GM12878 (cell line): ENCODE measurements around the gene CIRBP. TPM values are rescaled to one million over a fixed set of nuclear protein-coding genes. Genes with fewer than 3 reads are reported as not detected.
A peak's percentile ranks its signal among the peaks of the same experiment; 100 is the strongest.

Experiments
- ASH2L ChIP-seq: fragments of 300-600, 200-600 bp; sonication (generic); IDR thresholded peaks from 2 replicates; pipeline ENCODE4 v1.6.1; 2017; ENCODE audit warnings: low read depth, mild to moderate bottlenecking, borderline replicate concordance
- BHLHE40 ChIP-seq, 2 experiments: fragments of 450-650 bp in 1 of 2; IDR thresholded peaks; 2 replicates each; pipeline ENCODE4 v1.6.1; 2011 to 2017; ENCODE audit warnings: low read depth in 2 of 2, borderline replicate concordance in 1 of 2, improper control_type of control experiment in 1 of 2, low read length in 1 of 2, mild to moderate bottlenecking in 1 of 2
- CBFB ChIP-seq: IDR thresholded peaks from 2 replicates; pipeline ENCODE4 v1.6.1; 2016; ENCODE audit warnings: antibody characterized with exemption, low read depth
- CEBPB ChIP-seq, 2 experiments: fragments of 150-350 bp in 1 of 2; IDR thresholded peaks; 2 replicates each; pipeline ENCODE4 v1.6.1; 2012 to 2014; ENCODE audit warnings: low read depth in 2 of 2, low read length in 2 of 2, borderline replicate concordance in 1 of 2, inconsistent platforms in 1 of 2
- CREB1 ChIP-seq: IDR thresholded peaks from 2 replicates; pipeline ENCODE4 v1.6.1; 2012; ENCODE audit warnings: low read depth, mild to moderate bottlenecking, inconsistent platforms
- CREM ChIP-seq: IDR thresholded peaks from 2 replicates; pipeline ENCODE4 v1.6.1; 2014; ENCODE audit warnings: antibody characterized with exemption, low read depth
- ETV6 ChIP-seq, 2 experiments: fragments of 450-650 bp in 1 of 2; IDR thresholded peaks in 1 of 2; conservative IDR thresholded peaks in 1 of 2; 2 replicates each; pipeline ENCODE4 v1.6.1; 2014; ENCODE audit warnings: antibody characterized with exemption in 1 of 2, borderline replicate concordance in 1 of 2, low read depth in 1 of 2, mild to moderate bottlenecking in 1 of 2, moderate library complexity in 1 of 2
- HCFC1 ChIP-seq: fragments of 150-350 bp; IDR thresholded peaks from 2 replicates; pipeline ENCODE4 v1.6.1; 2014; ENCODE audit warnings: low read length
- HDGF ChIP-seq: fragments of 450-650 bp; IDR thresholded peaks from 2 replicates; pipeline ENCODE4 v1.6.1; 2016; ENCODE audit warnings: antibody characterized with exemption
- IKZF1 ChIP-seq: fragments of 450-650 bp; conservative IDR thresholded peaks from 2 replicates; pipeline ENCODE4 v1.6.1; 2017; ENCODE audit warnings: antibody characterized with exemption, mild to moderate bottlenecking
- KLF5 ChIP-seq: fragments of 450-650 bp; IDR thresholded peaks from 2 replicates; pipeline ENCODE4 v1.6.1; 2014; ENCODE audit warnings: mild to moderate bottlenecking; ENCODE audit not compliant: partially characterized antibody
- LARP7 ChIP-seq: fragments of 450-650 bp; IDR thresholded peaks from 2 replicates; pipeline ENCODE4 v1.6.1; 2017; ENCODE audit warnings: mild to moderate bottlenecking
- MTA3 ChIP-seq: IDR thresholded peaks from 2 replicates; pipeline ENCODE4 v1.6.1; 2012; ENCODE audit warnings: low read length, inconsistent platforms, borderline replicate concordance
- NFYB ChIP-seq: IDR thresholded peaks from 2 replicates; pipeline ENCODE4 v1.6.1; 2011; ENCODE audit warnings: low read depth, mild to moderate bottlenecking, low read length, improper control_type of control experiment, moderate library complexity; ENCODE audit not compliant: insufficient read depth
- NRF1 ChIP-seq: conservative IDR thresholded peaks from 2 replicates; pipeline ENCODE4 v1.6.1; 2011; ENCODE audit warnings: mild to moderate bottlenecking, low read depth, low read length, improper control_type of control experiment
- PML ChIP-seq: IDR thresholded peaks from 2 replicates; pipeline ENCODE4 v1.6.1; 2012; ENCODE audit warnings: low read length, inconsistent platforms
- POU2F2 ChIP-seq: IDR thresholded peaks from 3 replicates; pipeline ENCODE4 v1.6.1; 2011; ENCODE audit warnings: low read depth, mild to moderate bottlenecking, low read length, borderline replicate concordance
- RCOR1 ChIP-seq: conservative IDR thresholded peaks from 2 replicates; pipeline ENCODE4 v1.6.1; 2012; ENCODE audit warnings: low read depth, low read length, improper control_type of control experiment
- SMAD5 ChIP-seq: IDR thresholded peaks from 2 replicates; pipeline ENCODE4 v1.6.1; 2016; ENCODE audit warnings: antibody characterized with exemption, low read depth
- STAT1 ChIP-seq: fragments of 450-650 bp; conservative IDR thresholded peaks from 2 replicates; pipeline ENCODE4 v1.6.1; 2014; ENCODE audit warnings: antibody characterized with exemption, mild to moderate bottlenecking
- ZNF24 ChIP-seq: fragments of 450-650 bp; IDR thresholded peaks from 2 replicates; pipeline ENCODE4 v1.6.1; 2017; ENCODE audit warnings: antibody characterized with exemption, mild to moderate bottlenecking
- polyA plus RNA-seq, 11 experiments: library from polyadenylated mRNA; depleted of rRNA in 4 of 11; unstranded in 6 of 11; stranded (reverse) in 5 of 11; fragments of >200 nt; fragmentation: Nextera tagmentation in 4 of 11; fragmentation: Illumina TruSeq in 1 of 11; extraction: Ambion mirVana in 4 of 11; extraction: Trizol in 1 of 11; gene quantifications; 1 replicate in 1 of 11; 2 replicates in 10 of 11; pipeline versions ENCODE4 v1.2.1 to v1.2.3, GENCODE V29; 2011 to 2016; ENCODE audit warnings: inconsistent platforms in 2 of 11, missing spikeins in 2 of 11, low read depth in 1 of 11
- total RNA-seq, 4 experiments: library from RNA; depleted of rRNA in 3 of 4; stranded (reverse); fragments of >200 nt in 3 of 4; fragmentation: Illumina TruSeq in 1 of 4; extraction: Trizol in 1 of 4; gene quantifications; 2 replicates each; pipeline versions ENCODE4 v1.2.1 to v1.2.3, GENCODE V29; 2013 to 2021
- TF ChIP-seq, protein P1 (sequence below): fragments of 450-650 bp; IDR thresholded peaks from 2 replicates; pipeline ENCODE4 v1.6.1; 2017; ENCODE audit warnings: mild to moderate bottlenecking, low read depth, inconsistent platforms; ENCODE audit not compliant: poor library complexity, severe bottlenecking
- TF ChIP-seq, protein P2 (sequence below): IDR thresholded peaks from 2 replicates; pipeline ENCODE4 v1.6.1; 2011; ENCODE audit warnings: mild to moderate bottlenecking, low read depth, low read length, moderate library complexity; ENCODE audit not compliant: insufficient replicate concordance
- TF ChIP-seq, protein P3 (sequence below): fragments of 450-650 bp; conservative IDR thresholded peaks from 2 replicates; pipeline ENCODE4 v1.6.1; 2017; ENCODE audit warnings: mild to moderate bottlenecking, moderate library complexity
- TF ChIP-seq, protein P4 (sequence below): IDR thresholded peaks from 2 replicates; pipeline ENCODE4 v1.6.1; 2012; ENCODE audit warnings: low read depth, low read length, improper control_type of control experiment
- TF ChIP-seq, protein P5 (sequence below): fragments of 450-650 bp; IDR thresholded peaks from 2 replicates; pipeline ENCODE4 v1.6.1; 2016; ENCODE audit warnings: mild to moderate bottlenecking

The CIRBP gene
- total and polyA plus RNA-seq, 10 of the 15 experiments (the other 5 are each of a cell fraction or from before 2014, with no cell fraction given): 27.6 to 335 (median 229) TPM

DNA sequence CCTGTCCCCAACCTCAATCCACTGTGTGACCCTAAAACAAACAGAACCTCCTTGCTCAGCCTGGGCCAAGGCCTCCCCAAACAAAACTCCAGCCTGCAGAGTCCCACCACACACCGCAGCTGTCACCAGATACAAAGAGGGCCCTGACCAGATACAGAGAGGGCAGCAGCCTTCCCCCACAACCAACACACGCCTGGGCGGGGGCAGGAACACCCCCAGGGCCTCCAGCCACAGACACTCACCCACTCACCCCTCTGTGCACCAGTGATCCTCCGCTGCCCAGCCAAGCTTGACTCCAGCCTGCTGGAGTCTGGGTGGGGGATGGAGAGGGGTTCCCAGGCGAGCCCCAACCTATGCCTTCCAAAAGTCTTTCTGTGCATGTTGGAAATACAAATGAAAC lies 5.9 kb upstream of the CIRBP start (continued):
- TF ChIP-seq, protein P1, sequence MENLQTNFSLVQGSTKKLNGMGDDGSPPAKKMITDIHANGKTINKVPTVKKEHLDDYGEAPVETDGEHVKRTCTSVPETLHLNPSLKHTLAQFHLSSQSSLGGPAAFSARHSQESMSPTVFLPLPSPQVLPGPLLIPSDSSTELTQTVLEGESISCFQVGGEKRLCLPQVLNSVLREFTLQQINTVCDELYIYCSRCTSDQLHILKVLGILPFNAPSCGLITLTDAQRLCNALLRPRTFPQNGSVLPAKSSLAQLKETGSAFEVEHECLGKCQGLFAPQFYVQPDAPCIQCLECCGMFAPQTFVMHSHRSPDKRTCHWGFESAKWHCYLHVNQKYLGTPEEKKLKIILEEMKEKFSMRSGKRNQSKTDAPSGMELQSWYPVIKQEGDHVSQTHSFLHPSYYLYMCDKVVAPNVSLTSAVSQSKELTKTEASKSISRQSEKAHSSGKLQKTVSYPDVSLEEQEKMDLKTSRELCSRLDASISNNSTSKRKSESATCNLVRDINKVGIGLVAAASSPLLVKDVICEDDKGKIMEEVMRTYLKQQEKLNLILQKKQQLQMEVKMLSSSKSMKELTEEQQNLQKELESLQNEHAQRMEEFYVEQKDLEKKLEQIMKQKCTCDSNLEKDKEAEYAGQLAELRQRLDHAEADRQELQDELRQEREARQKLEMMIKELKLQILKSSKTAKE: peak; percentile 16
- no peak for TF ChIP-seq CBFB
- no peak for TF ChIP-seq POU2F2
- TF ChIP-seq NRF1: no peak
- TF ChIP-seq ZNF24: no peak
- TF ChIP-seq STAT1: no peak
- no peak for TF ChIP-seq SMAD5
- TF ChIP-seq BHLHE40 (IDR thresholded peaks at IDR 0.05; ENCODE audit: borderline replicate concordance in 1 of 2, low read depth in 2 of 2, low read length in 1 of 2): peak; percentile 12 to 59; a peak in 2 of 4 replicates
- no peak for TF ChIP-seq PML
- TF ChIP-seq IKZF1: no peak; the same call in 1 of the 2 replicates
- TF ChIP-seq CEBPB (IDR thresholded peaks at IDR 0.05; ENCODE audit: borderline replicate concordance in 1 of 2, low read depth in 2 of 2, low read length in 2 of 2): no peak
- TF ChIP-seq, protein P2, sequence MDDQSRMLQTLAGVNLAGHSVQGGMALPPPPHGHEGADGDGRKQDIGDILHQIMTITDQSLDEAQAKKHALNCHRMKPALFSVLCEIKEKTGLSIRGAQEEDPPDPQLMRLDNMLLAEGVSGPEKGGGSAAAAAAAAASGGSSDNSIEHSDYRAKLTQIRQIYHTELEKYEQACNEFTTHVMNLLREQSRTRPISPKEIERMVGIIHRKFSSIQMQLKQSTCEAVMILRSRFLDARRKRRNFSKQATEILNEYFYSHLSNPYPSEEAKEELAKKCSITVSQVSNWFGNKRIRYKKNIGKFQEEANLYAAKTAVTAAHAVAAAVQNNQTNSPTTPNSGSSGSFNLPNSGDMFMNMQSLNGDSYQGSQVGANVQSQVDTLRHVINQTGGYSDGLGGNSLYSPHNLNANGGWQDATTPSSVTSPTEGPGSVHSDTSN: no peak
- no peak for TF ChIP-seq HCFC1
- TF ChIP-seq MTA3: no peak
- TF ChIP-seq LARP7: no peak
- no peak for TF ChIP-seq ASH2L
- TF ChIP-seq ETV6 (conservative IDR thresholded peaks at IDR 0.05 in 1 of 2, IDR thresholded peaks at IDR 0.05 in 1 of 2; ENCODE audit: borderline replicate concordance in 1 of 2, low read depth in 1 of 2): no peak
- no peak for TF ChIP-seq CREB1
- TF ChIP-seq RCOR1: no peak
- no peak for TF ChIP-seq NFYB
- TF ChIP-seq KLF5: no peak
- TF ChIP-seq, protein P3, sequence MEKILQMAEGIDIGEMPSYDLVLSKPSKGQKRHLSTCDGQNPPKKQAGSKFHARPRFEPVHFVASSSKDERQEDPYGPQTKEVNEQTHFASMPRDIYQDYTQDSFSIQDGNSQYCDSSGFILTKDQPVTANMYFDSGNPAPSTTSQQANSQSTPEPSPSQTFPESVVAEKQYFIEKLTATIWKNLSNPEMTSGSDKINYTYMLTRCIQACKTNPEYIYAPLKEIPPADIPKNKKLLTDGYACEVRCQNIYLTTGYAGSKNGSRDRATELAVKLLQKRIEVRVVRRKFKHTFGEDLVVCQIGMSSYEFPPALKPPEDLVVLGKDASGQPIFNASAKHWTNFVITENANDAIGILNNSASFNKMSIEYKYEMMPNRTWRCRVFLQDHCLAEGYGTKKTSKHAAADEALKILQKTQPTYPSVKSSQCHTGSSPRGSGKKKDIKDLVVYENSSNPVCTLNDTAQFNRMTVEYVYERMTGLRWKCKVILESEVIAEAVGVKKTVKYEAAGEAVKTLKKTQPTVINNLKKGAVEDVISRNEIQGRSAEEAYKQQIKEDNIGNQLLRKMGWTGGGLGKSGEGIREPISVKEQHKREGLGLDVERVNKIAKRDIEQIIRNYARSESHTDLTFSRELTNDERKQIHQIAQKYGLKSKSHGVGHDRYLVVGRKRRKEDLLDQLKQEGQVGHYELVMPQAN: no peak
- TF ChIP-seq, protein P4, sequence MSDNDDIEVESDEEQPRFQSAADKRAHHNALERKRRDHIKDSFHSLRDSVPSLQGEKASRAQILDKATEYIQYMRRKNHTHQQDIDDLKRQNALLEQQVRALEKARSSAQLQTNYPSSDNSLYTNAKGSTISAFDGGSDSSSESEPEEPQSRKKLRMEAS: no peak; the same call in 1 of the 2 replicates
- TF ChIP-seq HDGF: no peak
- TF ChIP-seq CREM: peak; percentile 45; the same call in 1 of the 2 replicates
- TF ChIP-seq, protein P5, sequence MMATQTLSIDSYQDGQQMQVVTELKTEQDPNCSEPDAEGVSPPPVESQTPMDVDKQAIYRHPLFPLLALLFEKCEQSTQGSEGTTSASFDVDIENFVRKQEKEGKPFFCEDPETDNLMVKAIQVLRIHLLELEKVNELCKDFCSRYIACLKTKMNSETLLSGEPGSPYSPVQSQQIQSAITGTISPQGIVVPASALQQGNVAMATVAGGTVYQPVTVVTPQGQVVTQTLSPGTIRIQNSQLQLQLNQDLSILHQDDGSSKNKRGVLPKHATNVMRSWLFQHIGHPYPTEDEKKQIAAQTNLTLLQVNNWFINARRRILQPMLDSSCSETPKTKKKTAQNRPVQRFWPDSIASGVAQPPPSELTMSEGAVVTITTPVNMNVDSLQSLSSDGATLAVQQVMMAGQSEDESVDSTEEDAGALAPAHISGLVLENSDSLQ: no peak
